ENCODE measurements around the gene C11orf68.
"Not testable (repeated sequence)": the region's sequence is repeated elsewhere in the genome, so short reads cannot be mapped to it uniquely, and the experiment has no call there.

The C11orf68 gene

DNA sequence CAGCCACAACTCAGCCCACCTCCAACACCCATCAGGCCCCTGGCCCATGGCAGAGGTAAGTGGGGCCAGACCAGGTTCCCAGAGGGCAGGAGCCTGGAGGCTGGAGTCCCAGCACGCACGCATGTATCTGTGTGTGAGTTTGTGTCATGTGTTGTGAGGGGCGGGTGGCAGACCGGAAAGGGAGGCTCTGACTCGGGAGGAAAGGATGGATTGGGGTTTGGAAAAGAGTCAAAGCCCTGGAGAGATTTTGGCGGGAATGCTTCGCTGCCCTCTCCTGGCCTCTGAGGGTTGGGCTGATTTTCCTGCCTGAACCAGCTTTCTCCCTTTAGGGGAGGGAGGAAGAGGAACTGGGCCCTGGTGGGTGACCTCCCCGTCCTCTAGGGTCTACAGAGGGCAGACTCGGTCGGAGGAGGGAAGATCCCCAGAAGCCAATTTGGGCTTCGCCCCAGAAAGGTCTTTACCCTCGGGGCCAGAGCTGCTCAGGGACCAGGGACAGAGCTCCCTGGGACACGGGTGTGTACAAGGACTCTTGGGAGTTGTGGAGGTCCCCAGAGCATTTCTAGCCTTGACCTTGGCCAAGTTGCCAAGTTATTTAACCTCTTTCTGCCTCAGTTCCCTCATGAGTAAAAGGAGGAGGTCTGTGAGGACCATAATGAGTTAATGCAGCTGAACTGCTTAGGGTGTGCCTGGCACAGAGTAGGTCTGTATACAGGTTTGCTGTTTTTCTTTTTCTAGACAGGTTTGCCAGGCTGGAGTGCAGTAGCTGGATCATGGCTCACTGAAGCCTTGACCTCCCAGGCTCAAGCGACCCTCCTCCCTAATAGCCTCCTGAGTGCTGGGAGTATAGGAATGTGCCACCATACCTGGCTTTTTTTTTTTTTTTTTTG lies 6.9 kb downstream of the C11orf68 start:
- DNase-seq, result peak in 1 of 2 experiments; percentile 40

DNA sequence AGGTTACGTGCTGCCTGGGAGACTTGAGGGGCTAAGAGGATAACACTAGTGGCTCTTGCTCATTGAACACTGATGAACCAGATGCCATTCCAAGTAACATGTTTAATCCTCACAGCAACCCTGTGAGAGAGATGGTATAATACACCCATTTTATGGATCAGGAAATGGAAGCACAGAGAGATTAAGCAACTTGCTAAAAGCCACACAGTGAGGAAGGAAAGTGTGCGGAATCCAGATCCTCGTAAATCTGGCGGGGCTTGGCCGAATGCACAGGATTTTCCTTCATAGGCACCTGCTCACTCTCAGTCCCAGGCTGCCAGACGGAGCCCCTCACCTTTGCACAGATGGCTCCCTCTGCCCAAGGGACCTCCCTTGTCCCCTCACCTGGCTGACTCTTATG lies 11.0 kb downstream of the C11orf68 start:
- DNase-seq, result no peak

DNA sequence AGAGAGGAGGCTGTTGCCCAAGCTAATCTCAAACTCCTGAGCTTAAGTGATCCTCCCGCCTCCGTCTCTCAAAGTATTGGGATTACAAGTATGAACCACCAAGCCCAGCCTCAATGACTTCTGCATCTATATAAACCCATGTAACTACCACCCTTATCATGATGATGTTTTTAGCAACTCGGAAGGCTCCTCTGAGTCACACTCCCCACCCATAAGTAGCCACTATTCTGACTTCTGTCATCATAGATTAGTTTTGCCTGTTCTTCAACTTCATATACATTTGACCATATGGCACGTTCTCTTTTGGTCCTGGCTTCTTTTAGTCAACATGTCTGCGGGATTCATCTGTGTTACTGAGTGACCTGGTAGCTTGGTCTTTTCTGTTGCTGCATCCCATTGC lies 12.3 kb downstream of the C11orf68 start:
- no peak for DNase-seq

DNA sequence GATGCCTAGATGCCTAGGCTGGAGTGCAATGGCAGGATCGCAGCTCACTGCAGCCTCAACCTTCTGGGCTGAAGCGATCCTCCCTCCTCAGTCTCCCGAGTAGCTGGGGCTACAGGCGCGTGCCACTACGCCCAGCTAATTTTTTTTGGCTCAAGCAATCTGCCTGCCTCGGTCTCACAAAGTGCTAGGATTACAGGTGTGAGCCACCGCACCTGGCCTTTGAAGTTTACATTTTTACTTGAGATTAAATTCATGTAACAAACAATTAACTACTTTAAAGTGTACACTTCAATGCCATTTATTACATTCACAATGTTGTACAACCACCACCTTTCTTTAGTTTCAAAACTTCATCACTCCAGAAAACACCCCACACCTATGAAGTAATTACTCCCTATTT lies 15.1 kb downstream of the C11orf68 start:
- DNase-seq, result no peak

DNA sequence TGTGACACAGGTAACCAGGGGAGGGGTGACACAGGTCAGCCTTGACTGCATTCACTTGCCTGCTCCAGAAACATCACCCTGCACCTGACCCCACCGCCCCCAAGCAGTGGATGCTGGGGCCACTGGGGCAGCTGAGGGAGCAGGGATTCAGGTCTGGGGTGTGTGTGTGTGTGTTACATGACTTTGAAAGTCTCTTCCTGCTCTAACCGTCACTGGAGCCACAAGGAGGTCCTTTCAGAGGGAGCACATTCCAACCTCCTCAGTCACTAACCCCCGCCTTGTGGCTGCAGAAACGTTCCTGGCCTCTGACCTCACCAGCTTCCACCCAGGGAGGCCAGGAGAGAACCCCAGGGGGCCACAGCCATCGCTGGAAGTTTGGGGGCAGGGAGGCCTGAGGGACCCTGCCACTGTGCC lies 15.8 kb downstream of the C11orf68 start:
- no peak for DNase-seq

DNA sequence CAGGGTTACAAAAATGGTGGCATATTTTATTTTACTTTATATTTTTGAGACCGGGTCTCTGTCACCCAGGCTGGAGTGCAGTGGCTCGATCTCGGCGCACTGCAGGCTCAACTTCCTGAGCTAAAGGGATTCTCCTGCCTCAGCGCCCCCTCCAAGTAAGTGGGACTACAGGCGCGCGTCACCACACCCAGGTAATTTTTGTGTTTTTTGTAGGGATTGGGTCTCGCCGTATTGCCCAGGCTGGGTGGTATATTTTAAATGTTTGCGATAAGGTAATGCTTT lies 18.0 kb downstream of the C11orf68 start:
- no peak for DNase-seq

DNA sequence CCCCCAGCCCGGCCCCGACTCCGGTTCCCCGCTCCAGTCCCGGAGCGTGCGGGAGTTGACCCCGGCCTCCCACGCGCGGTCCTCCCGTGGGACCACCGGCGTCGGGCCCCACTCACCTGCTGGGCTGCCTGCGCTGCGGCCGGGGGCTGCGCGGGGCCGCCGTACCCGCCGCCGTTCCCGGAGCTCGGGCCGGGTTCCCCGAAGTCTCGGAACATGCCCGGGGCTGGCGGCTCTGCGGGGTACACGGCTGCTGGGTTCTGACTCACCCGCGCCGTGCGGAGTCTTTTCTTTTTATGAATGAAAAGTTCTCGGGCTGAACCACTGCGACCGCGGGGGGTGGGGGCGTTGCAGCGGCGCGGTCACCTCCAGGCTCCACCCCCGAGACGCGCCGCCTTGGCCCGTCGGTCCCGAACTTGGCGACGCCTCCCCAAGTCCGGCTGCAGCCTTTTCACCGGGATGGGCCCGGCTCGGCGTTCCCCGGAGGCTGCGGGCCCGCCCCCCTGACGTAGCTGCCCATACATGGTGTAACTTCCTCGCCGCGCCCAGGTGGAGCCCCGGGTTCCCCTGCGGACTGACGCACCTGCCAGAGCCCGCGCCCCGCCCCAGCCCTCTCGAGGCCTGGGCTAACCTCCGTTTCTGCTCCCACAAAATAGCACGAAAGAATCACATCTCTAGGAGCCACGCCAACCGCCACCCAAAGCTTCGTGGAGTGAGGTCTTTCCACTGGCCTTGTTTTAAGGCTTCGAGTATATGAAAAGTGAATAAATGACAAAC lies 18.6 kb downstream of the C11orf68 start, which contains the start of gene FOSL1:
TSS of gene FOSL1 (minus strand) at position 264 of the 774 bp plus-strand sequence. CDS start at position 215, 49 bp downstream.
- no peak for DNase-seq

DNA sequence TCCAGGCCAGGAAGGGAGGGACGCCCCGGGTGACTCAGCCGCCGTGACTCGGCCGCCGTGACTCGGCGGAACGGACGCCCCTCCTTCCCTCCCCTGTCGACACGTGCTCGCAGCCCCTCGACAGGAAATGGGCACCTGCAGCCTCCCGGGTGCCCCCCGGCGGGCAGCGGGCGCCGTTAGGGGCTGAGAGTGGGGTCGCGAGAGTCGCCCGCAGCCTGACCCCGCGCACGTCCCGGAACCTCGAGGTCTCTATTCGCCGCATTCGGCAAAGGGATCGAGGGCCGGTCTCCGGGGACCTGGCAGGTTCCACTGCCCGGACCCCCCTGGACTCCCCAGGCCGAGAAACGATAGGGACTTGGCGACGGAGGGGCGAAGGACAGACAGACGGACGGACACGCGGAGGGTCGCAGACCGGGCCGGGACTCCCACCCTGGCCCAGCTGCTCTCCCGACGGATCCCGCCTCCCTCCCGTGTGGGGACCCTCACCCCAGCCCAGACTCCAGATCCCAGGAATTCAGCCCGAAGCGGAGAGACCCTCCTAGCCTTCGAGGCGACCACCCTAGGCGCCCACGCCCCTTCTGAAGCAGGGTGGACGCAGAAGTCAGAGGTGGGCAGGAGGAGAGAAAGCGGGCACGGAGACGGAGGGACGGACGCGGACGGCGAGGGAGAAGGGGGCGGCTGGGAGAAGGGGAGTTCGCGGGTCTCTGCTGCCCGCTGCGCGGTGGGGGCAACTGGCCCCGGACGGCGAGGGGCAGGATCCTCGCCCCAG lies 19.3 kb downstream of the C11orf68 start:
- no peak for DNase-seq

DNA sequence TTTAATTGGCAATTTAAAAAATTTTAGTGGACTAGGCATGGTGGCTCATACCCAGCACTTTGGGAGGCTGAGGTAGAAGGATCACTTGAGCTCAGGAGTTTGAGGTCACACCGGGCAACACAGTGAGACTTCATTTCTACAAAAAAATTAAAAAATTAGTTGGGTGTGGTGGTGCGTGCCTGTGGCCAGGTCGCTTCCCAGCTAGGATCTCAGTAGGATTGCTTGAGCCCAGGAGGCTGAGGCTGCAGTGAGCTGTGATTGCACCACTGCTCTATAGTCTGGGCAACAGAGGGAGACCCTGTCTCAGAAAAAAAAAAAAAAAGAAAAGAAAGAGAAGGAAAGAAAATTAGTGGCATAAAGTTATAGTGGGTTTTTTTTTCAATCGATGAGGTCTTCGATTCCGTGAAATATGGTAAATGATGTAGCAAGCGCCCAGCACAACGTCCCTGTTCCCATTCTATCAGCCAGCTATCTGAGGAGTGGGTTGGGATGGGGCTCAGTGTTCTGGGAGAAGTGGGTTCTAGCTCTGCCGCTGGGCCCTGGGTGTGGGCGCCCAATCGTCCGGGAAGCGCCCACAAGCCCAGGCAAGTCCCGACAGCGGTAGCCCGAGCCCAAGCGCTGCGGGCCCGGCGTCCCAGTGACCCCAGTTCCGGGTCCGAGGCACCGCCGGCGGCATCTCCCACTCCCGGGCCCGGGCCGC lies 20.1 kb downstream of the C11orf68 start:
- DNase-seq, result no peak

DNA sequence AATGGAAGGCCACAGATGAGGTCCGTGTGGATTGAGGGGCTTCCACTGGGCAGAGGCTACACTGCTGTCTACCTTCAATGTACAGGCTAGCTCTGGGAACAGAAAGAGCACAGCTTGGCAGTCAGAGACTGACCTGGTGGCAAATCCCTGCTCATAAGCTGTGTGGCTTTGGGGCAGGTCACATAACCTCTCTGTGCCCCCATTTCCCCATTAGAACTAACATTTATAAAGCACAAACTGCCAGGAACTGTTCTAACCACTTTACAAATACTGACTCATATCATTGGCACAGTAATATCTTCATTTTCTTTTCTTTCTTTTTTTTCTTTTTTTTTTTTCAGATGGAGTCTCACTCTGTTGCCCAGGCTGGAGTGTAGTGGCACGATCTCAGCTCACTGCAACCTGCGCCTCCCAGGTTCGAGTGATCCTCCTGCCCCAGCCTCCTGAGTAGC lies 21.8 kb downstream of the C11orf68 start:
- DNase-seq, result no peak

DNA sequence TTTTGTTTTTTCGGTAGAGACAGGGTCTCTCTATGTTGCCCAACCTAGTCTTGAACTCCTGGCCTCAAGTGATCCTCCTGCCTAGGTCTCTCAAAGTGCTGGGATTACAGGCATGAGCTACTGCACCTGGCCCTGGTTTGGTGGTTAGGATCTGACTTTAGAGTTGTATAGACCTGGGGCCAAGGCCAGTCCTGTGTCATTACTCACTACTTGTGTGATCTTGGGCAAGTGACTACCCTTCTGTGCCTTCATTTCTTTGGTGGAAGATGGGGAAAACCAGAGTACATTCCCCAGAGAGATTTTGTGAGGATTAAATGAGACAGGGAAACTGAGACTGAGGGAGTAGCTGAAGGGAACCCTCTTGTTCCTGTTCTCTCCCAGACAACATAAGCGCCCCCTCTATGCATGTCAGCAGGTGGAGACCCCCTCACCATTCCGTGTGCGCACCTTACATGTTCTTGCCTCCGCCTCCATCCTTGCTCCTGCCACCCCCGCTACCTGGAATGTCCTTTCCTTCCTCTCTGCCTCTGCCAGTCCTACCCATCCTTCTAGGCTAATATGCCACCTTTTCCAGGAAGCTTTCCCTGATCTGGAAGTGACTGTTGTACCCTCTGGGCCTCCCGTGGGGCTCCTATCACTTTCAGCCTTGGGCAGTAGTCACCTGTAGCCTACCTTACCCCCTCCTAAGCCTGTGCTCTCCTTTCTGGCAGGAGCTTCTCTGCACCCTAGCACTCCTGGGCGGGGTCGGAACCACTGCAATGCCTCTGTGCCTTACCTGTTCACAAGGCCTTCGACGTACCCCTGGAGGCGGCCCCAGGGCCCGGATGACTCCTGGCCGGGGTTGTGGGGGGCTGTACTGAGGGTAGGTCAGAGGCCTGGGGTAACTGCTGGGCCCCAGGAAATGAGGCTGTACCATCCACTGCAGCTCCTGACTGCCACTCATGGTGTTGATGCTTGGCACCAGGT lies 22.5 kb downstream of the C11orf68 start:
- DNase-seq, result no peak

DNA sequence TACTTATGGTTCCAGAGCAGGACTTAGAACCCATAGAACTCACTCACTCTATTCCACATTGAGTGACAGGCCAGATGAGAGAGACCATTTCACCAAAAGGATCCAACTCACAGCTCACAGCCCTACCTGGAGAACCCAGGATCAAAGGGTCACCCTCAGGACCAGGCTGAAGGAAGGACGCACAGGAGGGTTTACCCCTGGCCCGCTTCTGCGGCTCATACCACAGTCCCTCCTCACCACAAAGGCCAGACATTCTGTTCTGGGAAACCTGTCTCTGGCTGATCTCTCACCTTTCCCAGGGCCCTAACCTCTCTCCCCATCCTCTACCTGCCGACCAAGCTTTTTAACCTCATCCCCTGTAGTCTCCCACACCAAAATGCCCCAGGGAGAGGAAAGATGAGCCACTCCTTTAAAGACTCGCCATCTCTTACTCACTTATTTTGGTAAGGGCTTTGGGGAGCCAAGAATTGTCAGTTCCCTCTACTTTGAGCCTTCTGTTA lies 23.3 kb downstream of the C11orf68 start:
- no peak for DNase-seq

DNA sequence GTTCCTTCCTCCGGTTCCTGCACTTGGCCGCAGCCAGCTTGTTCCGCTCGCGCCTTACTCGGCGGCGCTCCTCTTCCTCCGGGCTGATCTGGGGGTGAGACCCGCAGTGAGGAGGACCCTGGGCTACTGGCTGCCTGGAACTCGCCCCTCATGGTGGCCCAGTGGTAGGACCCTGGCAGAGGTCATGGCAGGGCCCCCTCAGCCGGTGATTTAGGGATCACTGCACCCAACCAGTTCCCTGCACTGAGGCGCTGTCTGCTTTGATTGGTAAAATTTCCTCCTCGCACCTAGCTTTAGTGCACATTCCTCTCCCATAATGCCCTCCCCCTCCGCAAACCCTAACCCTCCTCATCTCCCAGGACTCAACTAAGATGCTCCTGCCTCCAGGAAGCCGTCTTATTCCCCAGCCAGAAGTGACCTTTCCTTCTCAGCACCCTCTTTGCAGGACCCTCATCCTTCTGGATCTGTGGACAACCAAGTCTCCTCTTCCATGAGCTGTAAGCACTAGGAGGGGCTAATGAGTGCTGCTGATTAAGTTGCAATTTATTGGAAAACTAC lies 24.7 kb downstream of the C11orf68 start:
- DNase-seq, result no peak

DNA sequence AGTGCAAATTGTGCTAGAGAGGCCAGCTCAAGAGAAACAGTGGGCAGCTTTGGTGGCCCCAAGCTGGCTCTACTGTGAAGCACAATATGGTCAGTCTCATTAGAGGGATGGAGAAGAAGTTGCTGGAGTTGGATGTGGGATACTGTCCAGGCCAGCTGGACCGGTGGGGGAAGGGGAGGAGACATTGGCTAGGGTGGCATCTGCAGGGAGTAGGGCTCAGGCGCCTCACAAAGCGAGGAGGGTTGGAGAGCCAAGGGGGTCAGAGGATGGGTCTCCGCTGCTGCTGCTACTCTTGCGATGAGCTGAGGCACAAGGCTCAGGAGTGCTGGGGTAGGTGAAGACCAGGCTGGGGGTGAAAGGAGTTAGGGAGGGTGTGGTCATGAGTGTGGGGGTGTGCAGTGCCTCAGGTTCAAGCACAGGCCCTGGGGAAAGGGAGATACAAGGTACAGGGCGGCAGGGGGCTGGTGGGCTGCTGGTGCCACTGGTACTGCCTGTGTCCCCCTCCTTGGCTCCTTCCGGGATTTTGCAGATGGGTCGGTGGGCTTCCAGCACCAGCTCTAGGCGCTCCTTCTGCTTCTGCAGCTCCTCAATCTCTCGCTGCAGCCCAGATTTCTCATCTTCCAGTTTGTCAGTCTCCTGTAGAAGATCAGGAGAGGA lies 26.1 kb downstream of the C11orf68 start:
- no peak for DNase-seq

DNA sequence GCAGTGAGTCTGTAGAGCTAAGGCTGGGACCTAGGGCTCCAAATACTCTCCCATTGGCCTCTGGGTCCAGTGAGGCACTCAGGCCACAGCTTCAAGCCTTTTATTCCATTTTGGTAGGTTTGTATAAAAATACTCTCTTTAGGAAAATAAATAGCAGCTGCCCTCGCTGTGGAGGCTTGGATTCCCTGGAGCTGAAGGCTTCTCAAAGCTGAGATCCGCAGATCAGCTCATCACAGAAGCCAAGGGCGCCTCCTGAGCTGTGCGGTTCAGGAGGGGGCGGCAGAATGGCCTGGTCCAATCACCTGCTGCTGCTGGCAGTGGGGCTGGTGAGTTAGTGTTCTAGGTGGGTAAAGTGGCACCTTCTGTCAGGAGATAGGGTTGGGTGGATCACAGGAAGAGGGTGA lies 26.7 kb downstream of the C11orf68 start:
- not testable (repeated sequence) for DNase-seq

DNA sequence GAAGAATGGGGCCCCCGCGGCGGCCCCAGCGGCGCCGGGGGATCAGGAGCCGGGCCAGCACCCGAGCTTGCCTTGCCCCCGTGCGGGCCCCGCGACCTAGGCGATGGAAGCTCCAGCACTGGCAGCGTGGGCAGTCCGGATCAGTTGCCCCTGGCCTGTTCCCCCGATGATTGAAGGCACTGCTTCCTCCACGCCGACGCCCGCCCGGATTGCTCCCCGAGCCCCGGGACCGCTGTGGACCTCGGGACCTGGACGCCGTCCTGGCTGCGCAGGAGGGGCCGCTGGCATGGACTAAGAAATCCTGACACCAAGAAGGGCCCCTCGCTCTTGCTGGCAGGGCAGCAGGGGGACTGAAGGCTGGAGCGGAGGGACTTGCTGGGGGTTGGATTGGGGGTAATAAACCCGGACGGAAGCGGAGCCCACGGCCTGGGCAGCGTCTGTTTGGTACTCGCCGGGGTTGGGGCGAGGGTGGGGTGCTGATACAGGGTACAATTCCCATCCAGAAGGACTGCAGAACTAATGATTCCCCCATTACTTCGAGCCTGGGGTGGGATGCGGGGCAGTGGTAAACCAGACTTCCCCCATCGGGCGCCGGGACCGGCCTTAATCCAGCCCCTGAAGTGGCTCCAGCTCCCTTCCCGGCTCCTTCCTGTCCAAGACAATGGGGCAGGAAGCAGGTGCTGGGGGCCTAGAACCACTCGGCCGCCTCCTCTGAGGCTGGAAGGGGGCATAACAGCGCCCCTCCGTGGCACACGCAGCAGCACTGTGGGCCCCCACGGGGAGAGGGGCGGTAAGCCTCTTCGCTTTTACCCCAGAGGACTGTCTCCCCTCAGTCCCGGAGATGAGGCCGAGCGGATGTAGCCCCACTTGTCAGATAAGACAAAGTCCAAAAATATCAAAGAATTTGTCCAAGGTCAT lies 27.4 kb downstream of the C11orf68 start:
- DNase-seq, result no peak

DNA sequence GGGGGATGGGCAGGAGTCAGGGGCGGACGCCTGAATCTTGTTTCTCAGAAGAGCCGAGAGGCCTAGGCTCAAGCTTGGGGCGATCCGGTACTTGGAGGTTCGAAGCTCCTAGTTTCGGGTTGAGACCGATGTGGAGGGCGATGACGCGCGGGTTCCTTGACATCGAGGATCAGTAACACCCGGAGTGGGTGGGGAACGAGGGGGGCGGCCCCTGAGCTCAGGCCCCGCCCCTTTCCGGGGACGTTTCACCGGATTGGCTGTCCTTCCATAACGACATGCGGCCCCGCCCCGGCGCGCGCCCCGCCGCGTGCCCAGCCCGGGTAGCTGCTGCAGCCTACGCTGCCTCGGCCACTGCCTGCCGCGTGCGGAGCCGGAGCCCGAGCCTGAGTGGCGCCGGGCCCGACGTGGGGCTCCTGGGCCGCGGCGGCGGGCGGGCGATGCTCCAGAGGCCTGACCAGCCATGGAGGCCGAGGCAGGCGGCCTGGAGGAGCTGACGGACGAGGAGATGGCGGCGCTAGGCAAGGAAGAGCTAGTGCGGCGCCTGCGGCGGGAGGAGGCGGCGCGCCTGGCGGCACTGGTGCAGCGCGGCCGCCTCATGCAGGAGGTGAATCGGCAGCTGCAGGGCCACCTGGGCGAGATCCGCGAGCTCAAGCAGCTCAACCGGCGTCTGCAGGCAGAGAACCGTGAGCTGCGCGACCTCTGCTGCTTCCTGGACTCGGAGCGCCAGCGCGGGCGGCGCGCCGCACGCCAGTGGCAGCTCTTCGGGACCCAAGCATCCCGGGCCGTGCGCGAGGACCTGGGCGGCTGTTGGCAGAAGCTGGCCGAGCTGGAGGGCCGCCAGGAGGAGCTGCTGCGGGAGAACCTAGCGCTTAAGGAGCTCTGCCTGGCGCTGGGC lies 28.3 kb downstream of the C11orf68 start, which contains the start of gene CCDC85B:
TSS of gene CCDC85B (plus strand) at position 350 of the 895 bp plus-strand sequence. CDS start at position 461, 111 bp downstream.
- peak; percentile 66 to 93 for DNase-seq
